Esophagus squamous epithelium (tissue), 4 donors: Measurements from ENCODE around the gene ETFDH.

Source experiments
- CTCF ChIP-seq, 6 experiments: fragments of 450-650 bp in 4 of 6; fragments of 200-600 bp in 2 of 6; sonication (generic) in 2 of 6; IDR thresholded peaks; one replicate each; pipeline ENCODE4 v1.5.1; 2016 to 2019; ENCODE audit warnings: antibody characterized with exemption in 6 of 6, mild to moderate bottlenecking in 4 of 6, moderate library complexity in 4 of 6
- POLR2A ChIP-seq, 4 donors: fragments of 450-650 bp; IDR thresholded peaks; one replicate each; pipeline ENCODE4 v1.6.1; 2017; ENCODE audit warnings: antibody characterized with exemption in 4 of 4, mild to moderate bottlenecking in 4 of 4, moderate library complexity in 3 of 4

GRCh38 chr4:158739600-158739999, 67.5 kb downstream of the ETFDH start:
- TF ChIP-seq CTCF (IDR thresholded peaks at IDR 0.05): no peak
- no peak for TF ChIP-seq POLR2A (IDR thresholded peaks at IDR 0.05)
